IMR-90 (cell line): ENCODE measurements around the gene NRL.

Experiments
- CHD1 ChIP-seq: IDR thresholded peaks from 2 replicates; pipeline ENCODE4 v1.6.1; 2012; ENCODE audit warnings: low read depth, low read length, improper control_type of control experiment
- MXI1 ChIP-seq: IDR thresholded peaks from 2 replicates; pipeline ENCODE4 v1.6.1; 2012; ENCODE audit warnings: low read depth, mild to moderate bottlenecking, low read length, moderate library complexity, borderline replicate concordance
- NFE2L2 ChIP-seq: fragments of 150-350 bp; IDR thresholded peaks from 2 replicates; pipeline ENCODE4 v1.6.1; 2016; ENCODE audit warnings: low read depth, mild to moderate bottlenecking, low read length
- POLR2A ChIP-seq: IDR thresholded peaks from 2 replicates; pipeline ENCODE4 v1.6.1; 2012; ENCODE audit warnings: mild to moderate bottlenecking, low read depth, low read length
- RAD21 ChIP-seq: IDR thresholded peaks from 2 replicates; pipeline ENCODE4 v1.6.1; 2012; ENCODE audit warnings: low read length, improper control_type of control experiment
- RCOR1 ChIP-seq: IDR thresholded peaks from 2 replicates; pipeline ENCODE4 v1.6.1; 2012; ENCODE audit warnings: mild to moderate bottlenecking, low read length, improper control_type of control experiment; ENCODE audit not compliant: insufficient replicate concordance
- SMC3 ChIP-seq: fragments of 150-350 bp; IDR thresholded peaks from 2 replicates; pipeline ENCODE4 v1.6.1; 2016; ENCODE audit warnings: low read depth, mild to moderate bottlenecking, antibody characterized with exemption, low read length, moderate library complexity
- USF2 ChIP-seq: fragments of 150-350 bp; IDR thresholded peaks from 2 replicates; pipeline ENCODE4 v1.6.1; 2017; ENCODE audit warnings: mild to moderate bottlenecking, antibody characterized with exemption, low read length, low read depth
- TF ChIP-seq, protein P1 (sequence below): conservative IDR thresholded peaks from 2 replicates; pipeline ENCODE4 v1.5.1; 2012; ENCODE audit warnings: mild to moderate bottlenecking, low read depth, low read length, improper control_type of control experiment

DNA sequence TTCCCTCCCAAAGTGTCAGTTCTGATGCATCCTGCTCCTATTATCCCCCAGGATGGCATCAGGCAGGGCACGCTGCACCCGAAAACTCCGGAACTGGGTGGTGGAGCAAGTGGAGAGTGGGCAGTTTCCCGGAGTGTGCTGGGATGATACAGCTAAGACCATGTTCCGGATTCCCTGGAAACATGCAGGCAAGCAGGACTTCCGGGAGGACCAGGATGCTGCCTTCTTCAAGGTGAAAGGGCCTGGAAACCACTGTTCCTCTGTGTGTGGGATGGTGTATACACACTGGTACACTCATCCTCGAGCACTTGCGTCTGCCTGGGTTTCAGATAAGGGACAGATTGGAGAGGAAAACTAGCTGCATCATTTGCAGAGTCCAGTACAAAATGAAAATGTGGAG lies 47.3 kb upstream of the NRL start:
- TF ChIP-seq, protein P1, sequence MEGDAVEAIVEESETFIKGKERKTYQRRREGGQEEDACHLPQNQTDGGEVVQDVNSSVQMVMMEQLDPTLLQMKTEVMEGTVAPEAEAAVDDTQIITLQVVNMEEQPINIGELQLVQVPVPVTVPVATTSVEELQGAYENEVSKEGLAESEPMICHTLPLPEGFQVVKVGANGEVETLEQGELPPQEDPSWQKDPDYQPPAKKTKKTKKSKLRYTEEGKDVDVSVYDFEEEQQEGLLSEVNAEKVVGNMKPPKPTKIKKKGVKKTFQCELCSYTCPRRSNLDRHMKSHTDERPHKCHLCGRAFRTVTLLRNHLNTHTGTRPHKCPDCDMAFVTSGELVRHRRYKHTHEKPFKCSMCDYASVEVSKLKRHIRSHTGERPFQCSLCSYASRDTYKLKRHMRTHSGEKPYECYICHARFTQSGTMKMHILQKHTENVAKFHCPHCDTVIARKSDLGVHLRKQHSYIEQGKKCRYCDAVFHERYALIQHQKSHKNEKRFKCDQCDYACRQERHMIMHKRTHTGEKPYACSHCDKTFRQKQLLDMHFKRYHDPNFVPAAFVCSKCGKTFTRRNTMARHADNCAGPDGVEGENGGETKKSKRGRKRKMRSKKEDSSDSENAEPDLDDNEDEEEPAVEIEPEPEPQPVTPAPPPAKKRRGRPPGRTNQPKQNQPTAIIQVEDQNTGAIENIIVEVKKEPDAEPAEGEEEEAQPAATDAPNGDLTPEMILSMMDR = no peak
- TF ChIP-seq MXI1 (no peak), POLR2A (no peak), USF2 (no peak), RAD21 (no peak), RCOR1 (no peak), SMC3 (no peak), CHD1 (no peak), NFE2L2 (no peak)
